Measurements from ENCODE around the gene NHS. TPM values are rescaled to one million over a fixed set of nuclear protein-coding genes. Genes with fewer than 3 reads are reported as not detected.

NHS gene
- polyA plus RNA-seq, 2 of the 4 experiments (the other 2 are of a cell fraction): 3.6 to 5.0 TPM

DNA sequence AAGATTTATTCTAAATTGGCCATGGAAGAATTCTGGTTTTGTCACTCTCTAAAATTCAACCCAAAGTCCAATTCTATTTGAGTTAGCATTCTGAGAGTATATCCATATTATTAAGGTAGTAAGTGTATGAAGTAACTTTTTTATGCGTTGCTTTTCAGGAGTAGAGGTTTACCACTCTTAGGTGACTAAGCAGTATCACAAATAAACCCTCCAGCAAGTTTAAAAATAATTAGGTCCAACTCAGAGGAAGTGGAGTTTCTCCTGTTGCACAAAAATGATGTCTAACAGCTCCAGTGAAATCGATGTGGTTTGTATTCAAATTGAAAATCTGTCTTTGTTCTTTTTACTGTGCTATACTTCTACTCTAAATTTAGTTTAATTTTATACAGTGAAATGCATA lies 368.9 kb downstream of the NHS start:
- no peak for ATAC-seq
- Histone ChIP-seq H3K4me3 (no peak overlapping the region), H3K4me1 (peaks cover 13% of the 10 kb centered on the region; the same call in 2 of the 3 replicates), H3K9me3 (no peaks in the 10 kb centered on the region), H3K4me2 (peak overlapping the region; percentile 23; the same call in 1 of the 3 replicates), H3K27ac (no peak overlapping the region)
- no peak for DNase-seq (ENCODE audit: low read depth in 1 of 2, low spot score in 1 of 2)
- WGBS (ENCODE audit: missing lambda C conversion rate): 12% methylated on average over 2 of the region's 2 CpGs
- ChIA-PET POLR2A (no interaction called here), CTCF (interaction anchor here (1.1 to 1.9 kb wide), 4 partner anchors 18 to 634 kb away, joined by 3 to 11 read pairs (median 4); no protein-coding TSS in a partner anchor)
- FAIRE-seq: peak; percentile 70
- TF ChIP-seq HOXB13 (CRISPR knock-in tag; IDR thresholded peaks at IDR 0.05; ENCODE audit: low read depth): no peak
- TF ChIP-seq, protein P1, sequence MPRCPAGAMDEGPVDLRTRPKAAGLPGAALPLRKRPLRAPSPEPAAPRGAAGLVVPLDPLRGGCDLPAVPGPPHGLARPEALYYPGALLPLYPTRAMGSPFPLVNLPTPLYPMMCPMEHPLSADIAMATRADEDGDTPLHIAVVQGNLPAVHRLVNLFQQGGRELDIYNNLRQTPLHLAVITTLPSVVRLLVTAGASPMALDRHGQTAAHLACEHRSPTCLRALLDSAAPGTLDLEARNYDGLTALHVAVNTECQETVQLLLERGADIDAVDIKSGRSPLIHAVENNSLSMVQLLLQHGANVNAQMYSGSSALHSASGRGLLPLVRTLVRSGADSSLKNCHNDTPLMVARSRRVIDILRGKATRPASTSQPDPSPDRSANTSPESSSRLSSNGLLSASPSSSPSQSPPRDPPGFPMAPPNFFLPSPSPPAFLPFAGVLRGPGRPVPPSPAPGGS (IDR thresholded peaks at IDR 0.05): no peak
- no peak for TF ChIP-seq GATA3 (IDR thresholded peaks at IDR 0.05; ENCODE audit: borderline replicate concordance)
- TF ChIP-seq EHF (CRISPR knock-in tag; IDR thresholded peaks at IDR 0.05): no peak
- no peak for TF ChIP-seq POLR2AphosphoS2 (conservative IDR thresholded peaks at IDR 0.05; ENCODE audit: low read length)
- no peak for TF ChIP-seq RFX5 (IDR thresholded peaks at IDR 0.05)
- no peak for TF ChIP-seq POLR2A (IDR thresholded peaks at IDR 0.05; ENCODE audit: low read length)
- TF ChIP-seq RNF2 (IDR thresholded peaks at IDR 0.05; ENCODE audit: borderline replicate concordance, low read depth): no peak
- TF ChIP-seq ELK1 (IDR thresholded peaks at IDR 0.05; ENCODE audit: low read depth, low read length): no peak

DNA sequence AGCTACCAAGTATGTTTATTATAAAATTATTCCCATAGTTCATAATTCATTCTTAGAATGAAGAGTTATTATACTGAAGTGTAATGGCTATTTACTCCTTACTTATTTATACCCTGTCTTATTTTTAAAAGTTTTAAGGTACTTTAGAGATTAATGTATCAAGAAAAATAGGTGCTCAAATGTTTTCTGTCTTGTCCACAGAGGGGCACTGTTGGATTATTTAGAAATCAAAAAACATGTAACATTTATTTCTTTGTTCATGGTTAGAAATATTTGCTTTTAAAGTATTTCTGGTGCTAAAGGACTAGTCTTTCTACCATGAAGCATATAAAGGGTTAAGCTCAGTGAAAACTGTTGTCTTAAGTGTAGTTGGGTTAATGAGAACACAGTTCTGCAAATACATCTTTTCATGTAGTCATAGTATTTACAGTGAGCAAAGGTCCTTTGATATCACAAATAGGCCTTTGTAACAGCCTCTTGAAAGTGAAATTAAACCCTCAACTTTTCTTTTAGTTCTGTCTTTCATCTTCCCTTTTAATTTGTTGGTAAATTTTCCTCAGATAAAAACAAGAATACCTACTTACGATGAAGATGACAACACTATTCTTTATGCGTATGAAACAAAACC lies 370.0 kb downstream of the NHS start:
- no peak overlapping the region for H3K4me3 ChIP-seq
- DNase-seq (ENCODE audit: low read depth in 1 of 2, low spot score in 1 of 2) (peak in 1 of 2 experiments; percentile 4), FAIRE-seq (peak; percentile 99), ATAC-seq (no peak)
- no peak overlapping the region for H3K27ac ChIP-seq
- CTCF ChIA-PET: interaction anchor here (0.6 to 1.9 kb wide), 8 partner anchors 19 to 633 kb away, joined by 3 to 11 read pairs (median 3); no protein-coding TSS in a partner anchor
- 86% methylated on average over 2 of the region's 2 CpGs for WGBS (ENCODE audit: missing lambda C conversion rate)
- H3K4me2 ChIP-seq: peak overlapping the region; percentile 37; the same call in 2 of the 3 replicates
- peak; percentile 71 for TF ChIP-seq SMC3 (IDR thresholded peaks at IDR 0.05)
- TF ChIP-seq CBX8 (IDR thresholded peaks at IDR 0.05): no peak
- no peak for TF ChIP-seq CBX2 (IDR thresholded peaks at IDR 0.05; ENCODE audit: borderline replicate concordance, low read depth)
- no peak for TF ChIP-seq POLR2AphosphoS2 (conservative IDR thresholded peaks at IDR 0.05; ENCODE audit: low read length)
- no peak for TF ChIP-seq RNF2 (IDR thresholded peaks at IDR 0.05; ENCODE audit: borderline replicate concordance, low read depth)
- TF ChIP-seq HOXB5 (CRISPR knock-in tag; IDR thresholded peaks at IDR 0.05): no peak
- TF ChIP-seq TP53 (CRISPR knock-in tag; IDR thresholded peaks at IDR 0.05): no peak
- TF ChIP-seq JUNB (IDR thresholded peaks at IDR 0.05): no peak
- TF ChIP-seq ESRRA (IDR thresholded peaks at IDR 0.05; ENCODE audit: borderline replicate concordance, low read length): no peak
- TF ChIP-seq RFX5 (IDR thresholded peaks at IDR 0.05): no peak
- TF ChIP-seq PBX3 (IDR thresholded peaks at IDR 0.05): no peak
- peak; percentile 57 to 77 for TF ChIP-seq RAD21 (conservative IDR thresholded peaks at IDR 0.05 in 1 of 2, IDR thresholded peaks at IDR 0.05 in 1 of 2)
- peak; percentile 65 for TF ChIP-seq CTCF (IDR thresholded peaks at IDR 0.05)
- H3K4me1 ChIP-seq: peaks cover 13% of the 10 kb centered on the region; the same call in 2 of the 3 replicates
- POLR2A ChIA-PET: no interaction called here
- no peaks in the 10 kb centered on the region for H3K9me3 ChIP-seq

Data from A549 (cell line).